ENCODE results near the gene CITED2. TPM values are rescaled to one million over a fixed set of nuclear protein-coding genes. Genes with fewer than 3 reads are reported as not detected.
A peak's percentile ranks its signal among the peaks of the same experiment; 100 is the strongest.

Gene CITED2
- polyA plus RNA-seq, 1 donor: 107 TPM

DNA sequence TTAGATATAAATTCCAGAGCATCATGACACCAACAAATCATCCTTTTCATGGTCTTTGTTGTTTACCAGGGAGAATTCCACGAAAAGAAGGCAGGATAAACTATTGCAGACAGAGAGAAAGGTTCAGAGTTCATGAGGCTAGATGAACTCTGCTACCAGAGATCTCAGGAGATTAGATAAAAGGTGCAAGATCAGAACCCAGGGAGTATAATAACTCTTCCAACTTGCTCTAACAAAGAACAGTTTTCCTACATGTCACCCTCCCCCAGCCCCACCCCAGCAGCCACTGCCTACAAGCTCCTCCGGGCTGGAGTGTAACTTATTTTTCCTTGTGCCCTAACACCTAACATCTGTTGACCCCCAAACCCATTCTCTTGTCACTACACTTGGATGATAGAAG, 13.9 kb upstream of the CITED2 start:
- no peaks in the 10 kb centered on the region for H3K9me3 ChIP-seq (ENCODE audit: control insufficient read depth, low read depth, low read length)
- no peaks in the 10 kb centered on the region for H3K36me3 ChIP-seq (ENCODE audit: control insufficient read depth, insufficient read depth, low read length)
- no peak overlapping the region for H3K27ac ChIP-seq (ENCODE audit: low read length)
- H3K27me3 ChIP-seq (ENCODE audit: control insufficient read depth, insufficient read depth, low read length): no peaks in the 10 kb centered on the region
- H3K4me3 ChIP-seq (ENCODE audit: low read length): no peak overlapping the region
- peaks cover 11% of the 10 kb centered on the region for H3K4me1 ChIP-seq (ENCODE audit: control insufficient read depth, insufficient read depth, low read length)
- WGBS (ENCODE audit: insufficient coverage, low lambda C conversion rate): 0% methylated on average over 1 of the region's 2 CpGs
- no peak for DNase-seq

- Histone ChIP-seq H3K27ac (ENCODE audit: low read length) (no peak overlapping the region), H3K9me3 (ENCODE audit: control insufficient read depth, low read depth, low read length) (no peaks in the 10 kb centered on the region), H3K36me3 (ENCODE audit: control insufficient read depth, insufficient read depth, low read length) (no peaks in the 10 kb centered on the region), H3K27me3 (ENCODE audit: control insufficient read depth, insufficient read depth, low read length) (no peaks in the 10 kb centered on the region), H3K4me3 (ENCODE audit: low read length) (no peak overlapping the region), H3K4me1 (ENCODE audit: control insufficient read depth, insufficient read depth, low read length) (peaks cover 4% of the 10 kb centered on the region)
- DNase-seq: no peak
- no CpG with 5 or more reads among the region's 3 CpGs for WGBS (ENCODE audit: insufficient coverage, low lambda C conversion rate)
Observed at GRCh38 chr6:139386404-139386803, 12.0 kb upstream of the CITED2 start.

DNA sequence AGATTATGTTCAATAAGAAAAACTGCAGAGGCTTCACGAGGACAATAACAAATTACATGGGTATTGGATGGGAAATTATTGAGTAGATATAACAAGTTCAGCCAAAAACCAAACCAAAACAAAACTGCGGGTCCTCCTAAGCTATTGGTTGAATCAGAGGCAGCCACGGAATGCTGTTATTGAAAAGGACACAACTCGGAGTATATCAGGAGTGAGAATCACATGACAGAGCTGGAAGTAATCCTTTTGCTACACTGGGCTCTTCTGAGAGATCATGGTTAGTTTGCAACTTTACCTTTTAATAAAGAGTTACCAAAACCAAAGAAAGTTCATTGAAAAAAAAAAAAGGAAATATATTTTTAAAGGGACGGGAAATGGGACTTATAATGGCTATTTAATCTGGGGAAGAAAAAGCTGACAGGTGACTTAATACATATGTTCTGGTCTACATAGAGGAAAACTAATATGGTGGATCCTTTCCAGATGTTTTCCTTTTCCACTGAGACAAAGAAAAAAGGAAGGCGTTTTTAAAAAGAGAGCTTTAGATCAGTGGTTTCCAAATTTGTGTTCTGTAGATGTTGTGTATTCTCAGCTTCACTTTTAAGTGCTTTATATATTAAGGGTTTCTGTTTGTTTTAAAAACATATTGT, 6.9 kb upstream of the CITED2 start:
- H3K27ac ChIP-seq (ENCODE audit: low read length): no peak overlapping the region
- peaks cover 12% of the 10 kb centered on the region for H3K4me1 ChIP-seq (ENCODE audit: control insufficient read depth, insufficient read depth, low read length)
- 70% methylated on average over 4 of the region's 6 CpGs for WGBS (ENCODE audit: insufficient coverage, low lambda C conversion rate)
- H3K4me3 ChIP-seq (ENCODE audit: low read length): no peak overlapping the region
- H3K27me3 ChIP-seq (ENCODE audit: control insufficient read depth, insufficient read depth, low read length): no peaks in the 10 kb centered on the region
- no peak for DNase-seq
- H3K9me3 ChIP-seq (ENCODE audit: control insufficient read depth, low read depth, low read length): no peaks in the 10 kb centered on the region
- no peaks in the 10 kb centered on the region for H3K36me3 ChIP-seq (ENCODE audit: control insufficient read depth, insufficient read depth, low read length)

GRCh38 chr6:139380611-139381010, 6.2 kb upstream of the CITED2 start:
- no CpG with 5 or more reads among the region's 2 CpGs for WGBS (ENCODE audit: insufficient coverage, low lambda C conversion rate)
- DNase-seq: no peak
- no peaks in the 10 kb centered on the region for H3K9me3 ChIP-seq (ENCODE audit: control insufficient read depth, low read depth, low read length)
- no peaks in the 10 kb centered on the region for H3K36me3 ChIP-seq (ENCODE audit: control insufficient read depth, insufficient read depth, low read length)
- H3K4me3 ChIP-seq (ENCODE audit: low read length): no peak overlapping the region
- peaks cover 15% of the 10 kb centered on the region for H3K4me1 ChIP-seq (ENCODE audit: control insufficient read depth, insufficient read depth, low read length)
- H3K27me3 ChIP-seq (ENCODE audit: control insufficient read depth, insufficient read depth, low read length): no peaks in the 10 kb centered on the region
- H3K27ac ChIP-seq (ENCODE audit: low read length): no peak overlapping the region

GRCh38 chr6:139380168-139380567, 5.7 kb upstream of the CITED2 start:
- DNase-seq: no peak
- WGBS (ENCODE audit: insufficient coverage, low lambda C conversion rate): no CpG with 5 or more reads among the region's 7 CpGs
- H3K4me3 ChIP-seq (ENCODE audit: low read length): no peak overlapping the region
- H3K9me3 ChIP-seq (ENCODE audit: control insufficient read depth, low read depth, low read length): no peaks in the 10 kb centered on the region
- H3K27me3 ChIP-seq (ENCODE audit: control insufficient read depth, insufficient read depth, low read length): no peaks in the 10 kb centered on the region
- no peak overlapping the region for H3K27ac ChIP-seq (ENCODE audit: low read length)
- peaks cover 15% of the 10 kb centered on the region for H3K4me1 ChIP-seq (ENCODE audit: control insufficient read depth, insufficient read depth, low read length)
- H3K36me3 ChIP-seq (ENCODE audit: control insufficient read depth, insufficient read depth, low read length): no peaks in the 10 kb centered on the region

GRCh38 chr6:139378882-139379341, 4.5 kb upstream of the CITED2 start:
- Histone ChIP-seq H3K4me3 (ENCODE audit: low read length) (no peak overlapping the region), H3K27ac (ENCODE audit: low read length) (peak overlapping the region; percentile 25), H3K9me3 (ENCODE audit: control insufficient read depth, low read depth, low read length) (no peaks in the 10 kb centered on the region), H3K27me3 (ENCODE audit: control insufficient read depth, insufficient read depth, low read length) (no peaks in the 10 kb centered on the region), H3K4me1 (ENCODE audit: control insufficient read depth, insufficient read depth, low read length) (peaks cover 15% of the 10 kb centered on the region), H3K36me3 (ENCODE audit: control insufficient read depth, insufficient read depth, low read length) (no peaks in the 10 kb centered on the region)
- peak in 1 of 2 donors; percentile 69 for DNase-seq
- no CpG with 5 or more reads among the region's 1 CpG for WGBS (ENCODE audit: insufficient coverage, low lambda C conversion rate)

GRCh38 chr6:139378226-139378625, 3.8 kb upstream of the CITED2 start:
- Histone ChIP-seq H3K4me1 (ENCODE audit: control insufficient read depth, insufficient read depth, low read length) (peaks cover 15% of the 10 kb centered on the region), H3K27ac (ENCODE audit: low read length) (no peak overlapping the region), H3K4me3 (ENCODE audit: low read length) (no peak overlapping the region), H3K27me3 (ENCODE audit: control insufficient read depth, insufficient read depth, low read length) (no peaks in the 10 kb centered on the region), H3K9me3 (ENCODE audit: control insufficient read depth, low read depth, low read length) (peaks cover 5% of the 10 kb centered on the region), H3K36me3 (ENCODE audit: control insufficient read depth, insufficient read depth, low read length) (peaks cover 4% of the 10 kb centered on the region)
- DNase-seq: no peak

DNA sequence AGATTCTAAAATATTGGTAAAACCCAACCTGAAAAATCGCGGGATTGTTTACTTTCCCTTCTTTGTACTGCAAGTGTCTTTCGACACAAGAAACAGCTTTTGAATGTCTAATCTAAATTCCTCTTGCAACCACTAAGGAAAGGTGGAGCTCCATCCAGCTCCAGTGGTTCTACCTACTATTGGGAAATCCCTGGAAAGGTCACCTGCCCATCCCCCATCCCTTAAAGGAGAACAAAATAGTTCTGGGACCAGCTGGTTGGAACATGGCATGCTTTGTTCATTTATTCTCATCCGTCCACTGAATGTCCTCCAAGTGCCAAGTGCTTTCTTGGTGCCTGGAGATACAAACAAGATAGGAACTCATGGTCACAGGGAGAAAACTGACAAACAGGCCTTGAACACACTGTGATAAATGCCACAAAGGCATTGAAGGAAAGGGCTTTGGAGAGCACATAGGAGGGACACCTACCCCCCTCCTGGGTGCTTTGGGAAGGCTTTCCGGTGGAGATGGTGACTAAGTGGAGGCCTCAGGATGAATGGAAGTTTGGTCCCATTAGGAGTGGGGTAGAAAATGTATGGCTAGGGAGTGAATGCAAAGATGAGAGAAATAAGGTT, 2.3 kb upstream of the CITED2 start:
- peaks cover 15% of the 10 kb centered on the region for H3K4me1 ChIP-seq (ENCODE audit: control insufficient read depth, insufficient read depth, low read length)
- H3K27me3 ChIP-seq (ENCODE audit: control insufficient read depth, insufficient read depth, low read length): no peaks in the 10 kb centered on the region
- peak; percentile 61 to 75 for DNase-seq
- H3K9me3 ChIP-seq (ENCODE audit: control insufficient read depth, low read depth, low read length): peaks cover 5% of the 10 kb centered on the region
- H3K27ac ChIP-seq (ENCODE audit: low read length): peak overlapping the region; percentile 99
- whole genome bisulfite sequencing (ENCODE audit: insufficient coverage, low lambda C conversion rate): no CpG with 5 or more reads among the region's 5 CpGs
- peak overlapping the region; percentile 94 for H3K4me3 ChIP-seq (ENCODE audit: low read length)
- H3K36me3 ChIP-seq (ENCODE audit: control insufficient read depth, insufficient read depth, low read length): peaks cover 8% of the 10 kb centered on the region

DNA sequence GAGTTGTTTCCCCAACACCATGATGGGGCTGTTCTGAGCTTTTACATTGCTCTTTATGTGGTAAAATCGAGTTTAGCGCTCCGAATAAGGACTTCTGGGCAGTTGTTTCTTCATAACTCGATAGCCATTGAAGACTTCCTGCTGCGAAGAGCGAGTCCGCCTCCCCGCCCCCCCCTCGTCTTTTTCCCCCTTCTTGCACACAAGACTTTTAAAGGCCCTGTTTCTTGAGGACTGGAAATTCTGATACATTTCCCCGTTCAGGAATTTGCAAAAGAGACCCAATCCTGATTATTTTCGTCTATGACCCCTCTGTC, 1.5 kb upstream of the CITED2 start:
- Histone ChIP-seq H3K4me1 (ENCODE audit: control insufficient read depth, insufficient read depth, low read length) (peaks cover 15% of the 10 kb centered on the region), H3K27me3 (ENCODE audit: control insufficient read depth, insufficient read depth, low read length) (no peaks in the 10 kb centered on the region), H3K9me3 (ENCODE audit: control insufficient read depth, low read depth, low read length) (peaks cover 5% of the 10 kb centered on the region), H3K36me3 (ENCODE audit: control insufficient read depth, insufficient read depth, low read length) (peaks cover 8% of the 10 kb centered on the region), H3K4me3 (ENCODE audit: low read length) (peak overlapping the region; percentile 94), H3K27ac (ENCODE audit: low read length) (peak overlapping the region; percentile 99)
- WGBS (ENCODE audit: insufficient coverage, low lambda C conversion rate): 5% methylated on average over 2 of the region's 11 CpGs
- DNase-seq: no peak

DNA sequence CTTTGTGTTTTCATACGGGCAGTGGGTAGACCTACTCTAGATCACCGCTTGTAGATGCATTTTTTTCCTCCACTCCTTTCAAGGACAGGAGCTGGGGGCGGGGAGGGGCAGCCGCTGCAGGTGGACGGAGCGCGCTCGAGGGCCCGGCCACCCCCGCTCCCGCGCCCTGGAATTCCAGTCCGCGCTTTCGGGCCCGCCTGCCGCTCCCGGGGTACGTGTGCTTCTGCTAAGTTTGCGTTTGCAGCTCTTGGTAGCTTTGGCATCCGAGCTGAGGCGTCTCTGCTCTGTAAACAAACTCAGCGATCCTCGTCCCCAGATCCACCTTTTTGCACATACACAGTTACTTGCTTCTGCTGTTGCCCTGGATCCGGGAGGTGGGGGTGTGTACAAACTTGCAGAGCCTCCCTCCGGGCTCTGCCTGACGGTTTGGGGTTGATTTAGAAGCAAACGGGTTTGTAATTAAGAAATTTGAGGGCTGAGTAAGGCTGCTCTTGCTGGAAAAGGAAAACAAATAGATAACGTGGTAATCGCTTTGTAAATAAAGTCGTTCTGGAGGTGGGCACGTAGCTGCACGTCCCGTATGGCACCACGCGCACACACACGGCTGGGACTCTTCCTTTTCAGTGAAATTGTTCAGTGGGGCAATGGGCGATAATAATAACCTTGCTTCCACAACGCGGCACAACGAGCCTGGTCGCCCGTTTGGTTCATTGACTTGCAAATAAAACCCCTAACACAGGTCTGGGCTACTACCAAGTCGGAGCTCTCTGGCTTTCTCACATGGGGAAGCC, 973 bp upstream of the CITED2 start:
- Histone ChIP-seq H3K9me3 (ENCODE audit: control insufficient read depth, low read depth, low read length) (peaks cover 5% of the 10 kb centered on the region), H3K27me3 (ENCODE audit: control insufficient read depth, insufficient read depth, low read length) (no peaks in the 10 kb centered on the region), H3K36me3 (ENCODE audit: control insufficient read depth, insufficient read depth, low read length) (peaks cover 8% of the 10 kb centered on the region), H3K27ac (ENCODE audit: low read length) (peak overlapping the region; percentile 99), H3K4me3 (ENCODE audit: low read length) (peak overlapping the region; percentile 94), H3K4me1 (ENCODE audit: control insufficient read depth, insufficient read depth, low read length) (peaks cover 16% of the 10 kb centered on the region)
- peak; percentile 94 to 97 for DNase-seq
- 0% methylated on average over 3 of the region's 44 CpGs for WGBS (ENCODE audit: insufficient coverage, low lambda C conversion rate)
